ENCODE data around the gene TUBGCP6. TPM values are rescaled to one million over a fixed set of nuclear protein-coding genes. Genes with fewer than 3 reads are reported as not detected.
A peak's percentile ranks its signal among the peaks of the same experiment; 100 is the strongest.

The TUBGCP6 gene
- total RNA-seq, 3 donors from 2014 or later, result 34.2 to 66.2 (median 59.6) TPM

GRCh38 chr22:50272044-50272802, 27.4 kb upstream of the TUBGCP6 start:
- intact Hi-C loops (cut with DNase I; ENCODE audit: low total_unique reads), result loop anchor here (5.0 kb wide), 1 partner anchor 55 kb away; the partner anchor contains the start of gene DENND6B
- no peaks in the 10 kb centered on the region for H3K36me3 ChIP-seq
- DNase-seq (ENCODE audit: low spot score in 2 of 2), result no peak
- peaks cover 12 to 34% of the 10 kb centered on the region in 2 donors for H3K4me1 ChIP-seq
- no peaks in the 10 kb centered on the region for H3K9me3 ChIP-seq
- peak overlapping the region; percentile 52 to 76 (median 60) for H3K4me3 ChIP-seq
- no peak for TF ChIP-seq POLR2AphosphoS5 (IDR thresholded peaks at IDR 0.05)
- no peak for TF ChIP-seq CTCF (IDR thresholded peaks at IDR 0.05)
- no peak for TF ChIP-seq POLR2A (IDR thresholded peaks at IDR 0.05)
- H3K27me3 ChIP-seq, result no peaks in the 10 kb centered on the region
- H3K27ac ChIP-seq, result peak overlapping the region in 1 of 2 donors; percentile 25

DNA sequence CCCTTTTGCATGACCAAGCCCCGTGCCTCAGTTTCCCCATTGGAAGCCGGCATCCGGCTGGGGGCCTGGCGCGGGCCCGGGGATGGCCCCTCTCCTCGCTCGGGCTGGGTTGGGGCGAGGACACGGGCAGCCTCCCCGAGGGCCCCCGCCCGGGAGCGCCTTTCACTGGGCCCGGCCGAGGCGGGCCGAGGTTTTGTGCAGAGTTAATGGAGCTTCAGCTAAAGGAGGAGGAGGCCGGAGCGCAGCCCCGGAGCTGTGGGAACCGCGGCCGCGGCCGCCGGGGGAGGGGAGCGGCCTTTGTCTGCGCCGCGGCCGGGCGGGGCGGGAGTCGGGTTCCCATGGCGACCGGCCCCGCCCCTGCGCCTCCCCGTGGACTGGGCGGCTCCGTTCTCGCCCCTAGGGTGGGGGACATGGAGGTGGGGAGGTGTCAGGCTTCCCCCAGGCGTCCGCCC, 26.7 kb upstream of the TUBGCP6 start:
- no peak for TF ChIP-seq POLR2AphosphoS5 (IDR thresholded peaks at IDR 0.05)
- TF ChIP-seq CTCF (IDR thresholded peaks at IDR 0.05), result no peak
- TF ChIP-seq POLR2A (IDR thresholded peaks at IDR 0.05), result no peak
- Histone ChIP-seq H3K4me1 (peaks cover 12 to 34% of the 10 kb centered on the region in 2 donors), H3K27ac (no peak overlapping the region), H3K27me3 (no peaks in the 10 kb centered on the region), H3K36me3 (no peaks in the 10 kb centered on the region), H3K4me3 (peak overlapping the region; percentile 52 to 76 (median 60)), H3K9me3 (no peaks in the 10 kb centered on the region)
- no peak for DNase-seq (ENCODE audit: low spot score in 2 of 2)
- intact Hi-C loops (cut with DNase I; ENCODE audit: low total_unique reads), result loop anchor here (5.0 kb wide), 1 partner anchor 56 kb away; the partner anchor contains the start of gene DENND6B

DNA sequence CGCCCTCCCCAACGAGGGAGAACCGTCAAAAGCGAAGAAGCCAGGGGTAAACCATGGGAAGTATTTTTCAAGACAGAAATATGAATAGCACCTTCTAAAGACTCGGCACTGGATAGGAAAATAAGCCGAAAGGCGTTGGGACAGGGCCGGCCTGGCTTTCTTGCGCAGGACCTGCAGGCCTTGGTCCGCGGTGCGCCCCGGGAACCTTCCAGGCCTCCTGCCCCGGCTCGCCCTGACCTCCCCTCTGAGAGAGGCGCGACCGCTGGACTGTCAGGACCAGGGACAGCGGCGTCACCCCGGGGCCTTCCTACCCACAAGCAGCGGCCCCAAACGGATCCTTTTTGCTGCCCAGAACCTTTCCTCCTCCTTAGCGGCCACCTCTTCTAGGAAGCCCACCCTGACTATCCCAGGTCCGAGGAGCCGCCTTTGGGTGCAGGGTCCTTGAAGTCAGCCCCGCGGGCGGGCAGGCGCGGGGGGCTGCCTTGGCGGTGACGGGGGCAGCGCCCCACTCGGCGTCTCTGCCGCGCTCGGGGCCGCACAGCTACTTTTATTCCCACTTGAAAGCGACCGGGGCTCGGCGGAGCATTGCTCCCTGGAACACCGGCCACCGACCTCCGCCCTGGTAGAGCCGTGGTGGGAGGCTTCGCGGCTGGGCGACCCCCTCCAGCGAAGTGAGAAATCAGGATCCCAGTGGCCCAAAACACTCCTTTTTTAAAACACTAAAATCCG, 26.0 kb upstream of the TUBGCP6 start:
- H3K36me3 ChIP-seq, result no peaks in the 10 kb centered on the region
- peak overlapping the region in 1 of 2 donors; percentile 78 for H3K27ac ChIP-seq
- peaks cover 12 to 34% of the 10 kb centered on the region in 2 donors for H3K4me1 ChIP-seq
- H3K9me3 ChIP-seq, result no peaks in the 10 kb centered on the region
- H3K27me3 ChIP-seq, result no peaks in the 10 kb centered on the region
- intact Hi-C loops (cut with DNase I; ENCODE audit: low total_unique reads), result loop anchor here (5.0 kb wide), 1 partner anchor 56 kb away; the partner anchor contains the start of gene DENND6B
- DNase-seq (ENCODE audit: low spot score in 2 of 2), result peak in 1 of 2 donors; percentile 82
- H3K4me3 ChIP-seq, result peak overlapping the region; percentile 52 to 76 (median 60)
- TF ChIP-seq CTCF (IDR thresholded peaks at IDR 0.05) (no peak), POLR2A (IDR thresholded peaks at IDR 0.05) (no peak), POLR2AphosphoS5 (IDR thresholded peaks at IDR 0.05) (no peak)

- Histone ChIP-seq H3K4me1 (peaks cover 12 to 34% of the 10 kb centered on the region in 2 donors), H3K4me3 (peak within 1 kb of the TSS; percentile 52 to 76 (median 60)), H3K9me3 (no peaks in the 10 kb centered on the region), H3K27ac (peak within 1 kb of the TSS in 1 of 2 donors; percentile 78), H3K36me3 (no peaks in the 10 kb centered on the region), H3K27me3 (no peaks in the 10 kb centered on the region)
- intact Hi-C loops (cut with DNase I; ENCODE audit: low total_unique reads), result loop anchor here (5.0 kb wide), 1 partner anchor 57 kb away; the partner anchor contains the start of gene DENND6B
- DNase-seq (ENCODE audit: low spot score in 2 of 2), result no peak
- TF ChIP-seq CTCF (IDR thresholded peaks at IDR 0.05) (no peak), POLR2AphosphoS5 (IDR thresholded peaks at IDR 0.05) (no peak), POLR2A (IDR thresholded peaks at IDR 0.05) (no peak)
Measured at GRCh38 chr22:50269970-50270665, 25.3 kb upstream of the TUBGCP6 start, which contains the start of gene MAPK11. MAPK11 (minus strand) TSS chr22:50270380; CDS start chr22:50270292, 88 bp downstream.

Measured in breast epithelium (tissue), 4 donors.